MM.1S (cell line): ENCODE measurements around the gene LINS1.

ENCODE experiments used
- DNase-seq: peaks from one replicate; pipeline ENCODE4 v3.0.0-alpha.2; 2015
- H2AFZ ChIP-seq: fragments of 300-600 bp; sonication (generic); 2 replicates; pipeline ENCODE4 v1.6.0; 2016; ENCODE audit warnings: antibody characterized with exemption, low read length
- H3F3A ChIP-seq: fragments of 300-600 bp; sonication (generic); 2 replicates; pipeline ENCODE4 v1.6.1; 2016; ENCODE audit warnings: mild to moderate bottlenecking, antibody characterized with exemption, low read length, moderate library complexity, mixed read lengths; ENCODE audit not compliant: insufficient read depth
- H3K27ac ChIP-seq: fragments of 300-600 bp; sonication (generic); 2 replicates; pipeline ENCODE4 v1.5.1; 2016; ENCODE audit warnings: mild to moderate bottlenecking, low read length
- H3K27me3 ChIP-seq: fragments of 300-600 bp; sonication (generic); replicated peaks from 2 replicates; pipeline ENCODE4 v1.6.0; 2016; ENCODE audit warnings: low read length; ENCODE audit not compliant: insufficient read depth
- H3K36me3 ChIP-seq: fragments of 300-600 bp; sonication (generic); replicated peaks from 2 replicates; pipeline ENCODE4 v1.6.1; 2016; ENCODE audit warnings: mild to moderate bottlenecking, low read length, mixed read lengths; ENCODE audit not compliant: insufficient read depth
- H3K4me1 ChIP-seq: fragments of 300-600 bp; sonication (generic); 2 replicates; pipeline ENCODE4 v1.6.1; 2016; ENCODE audit warnings: low read length, mixed read lengths
- H3K4me2 ChIP-seq: fragments of 300-600 bp; sonication (generic); 2 replicates; pipeline ENCODE4 v1.6.0; 2016; ENCODE audit warnings: low read depth, low read length
- H3K4me3 ChIP-seq: fragments of 300-600 bp; sonication (generic); 2 replicates; pipeline ENCODE4 v1.5.1; 2016; ENCODE audit warnings: low read length, mixed read lengths
- H3K79me2 ChIP-seq: fragments of 300-600 bp; sonication (generic); 2 replicates; pipeline ENCODE4 v1.6.1; 2016; ENCODE audit warnings: mixed run types, low read length, mixed read lengths
- H3K9ac ChIP-seq: fragments of 300-600 bp; sonication (generic); 2 replicates; pipeline ENCODE4 v1.6.1; 2016; ENCODE audit warnings: low read length, mixed read lengths
- H3K9me2 ChIP-seq: fragments of 300-600 bp; sonication (generic); replicated peaks from 2 replicates; pipeline ENCODE4 v1.6.1; 2016; ENCODE audit warnings: mild to moderate bottlenecking, low read length, mixed read lengths; ENCODE audit not compliant: insufficient read depth
- H3K9me3 ChIP-seq: fragments of 300-600 bp; sonication (generic); replicated peaks from 2 replicates; pipeline ENCODE4 v1.6.1; 2016; ENCODE audit warnings: mild to moderate bottlenecking, low read length, mixed read lengths; ENCODE audit not compliant: insufficient read depth
- H4K20me1 ChIP-seq: fragments of 300-600 bp; sonication (generic); 2 replicates; pipeline ENCODE4 v1.6.1; 2016; ENCODE audit warnings: mild to moderate bottlenecking, low read length, moderate library complexity, mixed read lengths; ENCODE audit not compliant: insufficient read depth
- EZH2 ChIP-seq: fragments of 300-600 bp; sonication (generic); optimal IDR thresholded peaks from 2 replicates; pipeline ENCODE3; 2017; ENCODE audit warnings: low read depth, mild to moderate bottlenecking, antibody characterized with exemption, low read length, mixed read lengths
- EZH2phosphoT487 ChIP-seq: fragments of 300-600 bp; sonication (generic); IDR thresholded peaks from 2 replicates; pipeline ENCODE4 v1.6.1; 2018; ENCODE audit warnings: antibody characterized with exemption, low read length
- TF ChIP-seq, protein P1 (sequence below): fragments of 300-600 bp; sonication (generic); IDR thresholded peaks from 2 replicates; pipeline ENCODE4 v1.5.1; 2016; ENCODE audit warnings: antibody characterized with exemption, low read length, mixed read lengths

Gene LINS1

GRCh38 chr15:100631831-100632230, 29.8 kb upstream of the LINS1 start:
- H4K20me1 ChIP-seq: no peaks in the 10 kb centered on the region
- DNase-seq: no peak
- H3K9ac ChIP-seq: no peak overlapping the region
- no peak overlapping the region for H3K4me2 ChIP-seq
- TF ChIP-seq, protein P1, sequence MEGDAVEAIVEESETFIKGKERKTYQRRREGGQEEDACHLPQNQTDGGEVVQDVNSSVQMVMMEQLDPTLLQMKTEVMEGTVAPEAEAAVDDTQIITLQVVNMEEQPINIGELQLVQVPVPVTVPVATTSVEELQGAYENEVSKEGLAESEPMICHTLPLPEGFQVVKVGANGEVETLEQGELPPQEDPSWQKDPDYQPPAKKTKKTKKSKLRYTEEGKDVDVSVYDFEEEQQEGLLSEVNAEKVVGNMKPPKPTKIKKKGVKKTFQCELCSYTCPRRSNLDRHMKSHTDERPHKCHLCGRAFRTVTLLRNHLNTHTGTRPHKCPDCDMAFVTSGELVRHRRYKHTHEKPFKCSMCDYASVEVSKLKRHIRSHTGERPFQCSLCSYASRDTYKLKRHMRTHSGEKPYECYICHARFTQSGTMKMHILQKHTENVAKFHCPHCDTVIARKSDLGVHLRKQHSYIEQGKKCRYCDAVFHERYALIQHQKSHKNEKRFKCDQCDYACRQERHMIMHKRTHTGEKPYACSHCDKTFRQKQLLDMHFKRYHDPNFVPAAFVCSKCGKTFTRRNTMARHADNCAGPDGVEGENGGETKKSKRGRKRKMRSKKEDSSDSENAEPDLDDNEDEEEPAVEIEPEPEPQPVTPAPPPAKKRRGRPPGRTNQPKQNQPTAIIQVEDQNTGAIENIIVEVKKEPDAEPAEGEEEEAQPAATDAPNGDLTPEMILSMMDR: no peak
- TF ChIP-seq EZH2 (no peak), EZH2phosphoT487 (no peak)
- H3K27ac ChIP-seq: no peak overlapping the region
- H3K27me3 ChIP-seq: no peaks in the 10 kb centered on the region
- H3K9me3 ChIP-seq: no peaks in the 10 kb centered on the region
- H3K4me1 ChIP-seq: no peaks in the 10 kb centered on the region
- H3K4me3 ChIP-seq: no peak overlapping the region
- no peaks in the 10 kb centered on the region for H3K36me3 ChIP-seq
- H3K79me2 ChIP-seq: peaks cover 17% of the 10 kb centered on the region; the same call in 1 of the 2 replicates
- no peak overlapping the region for H2AFZ ChIP-seq
- H3K9me2 ChIP-seq: no peaks in the 10 kb centered on the region
- H3F3A ChIP-seq: no peaks in the 10 kb centered on the region

DNA sequence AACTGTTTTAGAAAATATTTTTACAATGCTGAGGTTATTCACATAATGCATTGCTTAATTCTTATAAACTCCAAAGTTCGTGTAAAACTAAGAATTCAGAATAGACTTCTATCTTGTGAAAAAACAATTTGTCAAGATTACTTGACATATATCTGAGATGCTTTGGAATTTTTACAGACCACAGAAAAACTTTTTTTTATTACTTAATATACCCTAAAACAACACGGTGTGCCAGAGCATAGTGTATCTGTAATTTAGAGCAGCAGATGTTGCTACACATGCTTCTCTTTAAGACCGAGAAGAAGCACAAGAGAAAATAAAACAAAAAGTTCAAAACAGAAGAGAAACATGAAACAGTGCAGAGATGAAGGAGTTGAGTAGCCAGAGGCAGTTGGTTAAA, 26.8 kb upstream of the LINS1 start:
- H3K4me3 ChIP-seq: no peak overlapping the region

DNA sequence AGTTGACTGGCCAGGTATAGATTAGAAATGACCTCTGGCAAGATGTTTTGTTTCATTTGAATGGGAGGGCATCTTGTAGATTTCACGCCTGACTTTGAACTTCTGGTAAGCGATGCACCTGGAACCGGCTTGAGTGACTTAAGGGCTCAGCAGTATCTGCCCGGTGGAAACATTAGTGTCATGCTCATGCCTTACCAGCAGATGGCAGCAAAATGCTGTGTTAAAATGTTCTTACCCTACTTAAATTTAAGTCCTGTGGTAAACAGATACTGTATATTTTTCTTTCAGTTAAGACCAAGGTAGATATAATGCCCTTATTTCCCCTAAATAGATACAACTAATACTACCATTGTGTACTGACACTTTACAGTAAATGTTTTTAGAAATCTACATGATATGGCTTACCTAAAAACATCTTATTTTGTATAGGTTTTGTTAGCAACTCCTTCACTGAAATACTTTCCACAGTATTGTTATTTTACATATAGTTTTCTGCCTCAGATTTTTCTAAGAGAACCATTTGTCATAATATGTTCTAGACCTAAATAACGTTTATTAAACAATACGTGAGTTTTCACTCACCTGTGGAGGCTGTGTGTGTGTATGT, 25.9 kb upstream of the LINS1 start:
- H3K4me3 ChIP-seq: no peak overlapping the region
- peak; percentile 78 for DNase-seq
- TF ChIP-seq EZH2phosphoT487: no peak
- TF ChIP-seq, protein P1: peak; percentile 78
- no peak for TF ChIP-seq EZH2
- H3K27ac ChIP-seq: no peak overlapping the region
- H4K20me1 ChIP-seq: no peaks in the 10 kb centered on the region
- H3K9ac ChIP-seq: no peak overlapping the region
- H3K27me3 ChIP-seq: no peaks in the 10 kb centered on the region
- H3K9me3 ChIP-seq: no peaks in the 10 kb centered on the region
- H3K36me3 ChIP-seq: no peaks in the 10 kb centered on the region
- no peak overlapping the region for H2AFZ ChIP-seq
- H3K79me2 ChIP-seq: 0 out of 2 replicates have a peak, but pooled peaks cover 4% of the 10 kb centered on the region
- no peaks in the 10 kb centered on the region for H3K9me2 ChIP-seq
- no peak overlapping the region for H3K4me2 ChIP-seq
- no peaks in the 10 kb centered on the region for H3F3A ChIP-seq
- no peaks in the 10 kb centered on the region for H3K4me1 ChIP-seq

More for the DNA sequence above, 26.8 kb upstream of the LINS1 start:
- Histone ChIP-seq H4K20me1 (no peaks in the 10 kb centered on the region), H3K79me2 (0 out of 2 replicates have a peak, but pooled peaks cover 4% of the 10 kb centered on the region), H2AFZ (no peak overlapping the region), H3K4me1 (no peaks in the 10 kb centered on the region), H3K9me2 (no peaks in the 10 kb centered on the region), H3K4me2 (no peak overlapping the region), H3K36me3 (no peaks in the 10 kb centered on the region), H3K9me3 (no peaks in the 10 kb centered on the region), H3K27ac (no peak overlapping the region), H3K27me3 (no peaks in the 10 kb centered on the region), H3F3A (no peaks in the 10 kb centered on the region), H3K9ac (no peak overlapping the region)
- DNase-seq: no peak
- TF ChIP-seq EZH2 (no peak), EZH2phosphoT487 (no peak)
- TF ChIP-seq, protein P1: no peak
